Activated CD4-positive, alpha-beta T cell treated with anti-CD3 and anti-CD28 coated beads for 48 hours (primary cell): Measurements from ENCODE around the gene IGSF11.
A peak's percentile ranks its signal among the peaks of the same experiment; 100 is the strongest.
"Not testable (repeated sequence)": the region's sequence is repeated elsewhere in the genome, so short reads cannot be mapped to it uniquely, and the experiment has no call there.

ENCODE experiments used
- DNase-seq: peaks from one replicate; pipeline ENCODE4 v3.0.0-alpha.2; 2020

Gene IGSF11, protein sequence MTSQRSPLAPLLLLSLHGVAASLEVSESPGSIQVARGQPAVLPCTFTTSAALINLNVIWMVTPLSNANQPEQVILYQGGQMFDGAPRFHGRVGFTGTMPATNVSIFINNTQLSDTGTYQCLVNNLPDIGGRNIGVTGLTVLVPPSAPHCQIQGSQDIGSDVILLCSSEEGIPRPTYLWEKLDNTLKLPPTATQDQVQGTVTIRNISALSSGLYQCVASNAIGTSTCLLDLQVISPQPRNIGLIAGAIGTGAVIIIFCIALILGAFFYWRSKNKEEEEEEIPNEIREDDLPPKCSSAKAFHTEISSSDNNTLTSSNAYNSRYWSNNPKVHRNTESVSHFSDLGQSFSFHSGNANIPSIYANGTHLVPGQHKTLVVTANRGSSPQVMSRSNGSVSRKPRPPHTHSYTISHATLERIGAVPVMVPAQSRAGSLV

DNA sequence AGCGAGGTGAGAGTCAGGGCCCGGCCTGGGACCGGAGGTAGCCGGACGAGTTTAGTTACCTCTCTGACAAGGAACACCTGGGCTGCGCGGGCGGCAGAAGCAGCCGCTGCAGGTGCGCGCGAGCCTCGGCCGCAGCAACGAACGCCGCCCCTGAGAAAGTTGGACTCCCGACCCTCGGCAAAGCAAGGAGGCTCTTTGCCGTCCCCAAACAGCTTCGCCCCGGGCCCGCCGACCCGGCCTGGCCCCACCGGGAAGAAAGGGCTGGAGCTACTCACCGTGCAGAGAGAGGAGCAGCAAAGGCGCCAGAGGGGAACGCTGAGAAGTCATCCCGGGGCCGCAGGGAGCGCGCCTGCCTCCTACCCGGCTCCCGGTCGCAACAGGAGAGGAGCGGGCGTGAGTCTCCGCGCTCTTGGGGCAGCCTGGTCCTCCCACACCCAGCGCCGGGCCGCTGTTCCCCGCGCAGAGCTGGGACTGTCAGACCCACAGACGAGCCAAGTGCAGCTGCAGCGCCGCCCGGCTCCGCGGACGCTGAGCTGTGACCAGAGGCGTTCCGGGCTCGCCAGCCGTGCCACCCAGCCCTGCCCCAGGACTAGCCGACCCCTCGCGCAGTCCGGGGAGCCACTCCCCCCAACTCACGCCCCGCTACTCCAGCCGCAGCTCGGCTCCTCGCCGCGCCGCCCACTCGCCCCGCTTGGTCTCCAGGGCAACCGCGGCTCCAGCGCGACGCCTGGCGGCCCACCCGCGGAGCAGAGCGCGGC lies at the start of gene IGSF11:
IGSF11 (minus strand) TSS at position 591 of the 758 bp plus-strand sequence; CDS start at position 327, 264 bp downstream.
- peak; percentile 75 for DNase-seq

DNA sequence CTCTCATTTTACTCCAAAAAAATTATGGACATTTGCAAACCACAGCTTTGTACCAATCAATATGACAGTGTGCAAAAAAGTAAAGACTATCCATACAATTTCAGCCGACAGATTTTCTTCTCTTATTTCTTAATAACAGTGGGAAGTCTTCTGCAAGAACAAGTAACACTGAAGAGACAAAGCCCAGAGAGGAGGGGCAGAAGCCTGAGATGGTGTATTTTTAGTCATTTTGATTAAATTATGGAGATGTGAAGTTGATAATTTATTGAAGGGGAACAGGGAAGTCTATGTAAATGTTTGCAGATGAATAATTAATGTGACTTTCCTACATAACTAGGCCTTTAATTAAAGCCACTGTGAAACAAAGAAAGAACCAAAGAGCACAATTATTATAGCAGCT lies 45.7 kb upstream of the IGSF11 start:
- no peak for DNase-seq

DNA sequence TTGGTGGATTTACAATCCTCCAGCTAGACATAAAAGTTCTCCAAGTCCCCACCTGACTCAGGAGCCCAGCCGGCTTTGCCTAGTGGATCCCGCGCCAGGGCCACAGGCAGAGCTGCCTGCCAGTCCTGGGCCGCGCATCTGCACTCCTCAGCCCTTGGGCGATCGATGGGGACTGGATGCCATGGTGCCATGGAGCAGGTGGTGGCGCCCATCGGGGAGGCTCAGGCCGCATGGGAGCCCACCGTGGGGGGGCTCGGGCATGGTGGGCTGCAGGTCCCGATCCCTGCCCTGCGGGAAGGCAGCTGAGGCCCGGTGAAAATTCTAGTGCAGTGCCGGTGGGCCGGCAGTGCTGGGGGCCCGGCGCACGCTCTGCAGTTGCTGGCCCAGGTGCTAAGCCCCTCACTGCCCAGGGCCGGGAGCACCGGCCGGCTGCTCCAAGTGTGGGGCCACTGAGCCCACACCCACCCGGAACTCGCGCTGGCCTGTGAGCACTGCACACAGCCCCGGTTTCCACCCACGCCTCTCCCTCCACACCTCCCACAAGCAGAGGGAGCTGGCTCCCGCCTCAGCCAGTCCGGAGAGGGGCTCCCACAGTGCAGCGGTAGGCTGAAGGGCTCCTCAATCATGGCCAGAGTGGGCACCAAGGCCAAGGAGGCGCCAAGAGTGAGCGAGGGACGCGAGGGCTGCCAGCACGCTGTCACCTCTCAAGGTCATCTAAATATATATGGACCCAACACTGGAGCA lies 38.8 kb upstream of the IGSF11 start:
- DNase-seq, result no peak

DNA sequence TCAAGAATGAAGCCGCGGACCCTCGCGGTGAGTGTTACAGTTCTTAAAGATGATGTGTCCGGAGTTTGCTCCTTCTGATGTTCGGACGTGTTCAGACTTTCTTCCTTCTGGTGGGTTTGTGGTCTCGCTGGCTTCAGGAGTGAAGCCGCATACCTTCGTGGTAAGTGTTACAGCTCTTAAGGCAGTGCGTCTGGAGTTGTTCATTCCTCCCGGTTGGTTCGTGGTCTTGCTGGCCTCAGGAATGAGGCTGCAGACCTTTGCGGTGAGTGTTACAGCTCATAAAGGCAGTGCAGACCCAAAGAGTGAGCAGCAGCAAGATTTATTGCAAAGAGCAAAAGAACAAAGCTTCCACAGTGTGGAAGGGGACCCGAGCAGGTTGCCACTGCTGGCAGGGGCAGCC lies 37.8 kb upstream of the IGSF11 start:
- not testable (repeated sequence) for DNase-seq

DNA sequence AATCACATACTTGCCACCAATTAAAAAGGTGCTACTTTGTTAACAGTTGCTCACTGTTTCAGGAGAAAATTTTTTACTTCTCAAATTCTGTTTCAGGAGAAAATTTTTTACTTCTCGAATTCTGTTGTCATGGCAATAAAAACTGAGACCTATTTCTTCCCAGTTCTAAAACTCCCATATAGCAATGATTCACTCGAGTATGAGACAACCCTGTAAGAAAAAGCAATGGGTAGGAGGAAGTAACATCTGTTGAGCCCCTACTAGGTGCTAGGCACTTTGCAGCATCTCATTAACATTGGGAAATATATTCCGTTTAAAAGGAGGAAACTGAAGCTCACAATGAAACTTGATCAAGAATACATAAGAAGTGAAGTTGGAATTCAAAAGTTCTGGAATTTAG lies 35.1 kb upstream of the IGSF11 start:
- DNase-seq, result no peak

DNA sequence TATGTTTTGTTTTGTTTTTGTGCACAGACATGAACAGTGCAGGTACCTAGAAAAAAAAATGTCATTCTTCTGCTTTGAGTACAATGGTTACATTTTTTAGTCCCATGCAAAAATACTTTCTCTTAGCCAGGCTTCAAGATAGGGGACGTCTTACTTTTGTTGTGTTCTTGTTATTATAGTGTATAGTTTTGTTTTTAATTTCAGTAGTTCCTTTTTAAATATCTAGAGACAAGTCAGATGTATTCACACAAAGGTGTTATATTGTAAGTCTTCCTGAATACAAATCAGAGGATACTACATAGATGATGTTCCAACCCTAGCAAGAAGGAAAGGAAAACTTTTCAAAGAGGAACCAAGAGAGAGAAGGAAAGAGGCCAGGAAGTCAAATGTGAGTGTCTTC lies 28.8 kb upstream of the IGSF11 start:
- no peak for DNase-seq

DNA sequence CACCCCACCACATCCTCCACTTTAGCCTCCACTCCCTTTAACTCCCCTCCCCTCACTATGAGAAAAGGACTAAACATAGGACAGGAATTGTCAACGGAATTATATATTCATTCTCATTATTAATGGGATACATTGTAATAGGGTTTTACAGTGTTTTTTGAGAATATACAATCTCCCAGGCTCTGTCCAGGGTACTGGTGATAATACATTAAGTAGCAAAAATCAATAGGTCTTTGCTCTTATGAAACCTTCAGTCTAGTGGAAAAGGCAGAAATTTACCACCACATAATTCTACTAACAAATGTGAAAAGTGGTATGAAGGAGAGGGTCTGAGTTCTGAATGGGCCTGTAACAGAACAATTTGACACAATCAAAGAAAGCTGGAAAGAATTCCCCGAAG lies 28.2 kb upstream of the IGSF11 start:
- no peak for DNase-seq

DNA sequence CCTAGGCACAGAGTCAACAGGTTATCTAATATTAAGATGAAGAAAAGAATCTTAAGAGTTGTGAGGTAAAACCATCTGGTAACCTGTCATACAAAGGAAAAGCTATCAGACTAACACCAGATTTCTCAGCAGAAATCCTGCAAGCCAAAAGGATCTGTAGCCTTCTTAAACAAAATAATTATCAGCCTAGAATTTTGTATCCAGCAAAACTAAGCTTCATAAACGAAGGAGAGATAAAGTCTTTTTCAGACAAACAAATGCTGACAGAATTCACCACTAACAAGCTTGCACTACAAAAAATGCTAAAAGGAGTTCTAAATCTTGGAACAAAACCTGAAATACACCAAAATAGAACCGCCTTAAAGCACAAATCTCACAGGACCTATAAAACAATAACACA lies 9.9 kb upstream of the IGSF11 start:
- no peak for DNase-seq

DNA sequence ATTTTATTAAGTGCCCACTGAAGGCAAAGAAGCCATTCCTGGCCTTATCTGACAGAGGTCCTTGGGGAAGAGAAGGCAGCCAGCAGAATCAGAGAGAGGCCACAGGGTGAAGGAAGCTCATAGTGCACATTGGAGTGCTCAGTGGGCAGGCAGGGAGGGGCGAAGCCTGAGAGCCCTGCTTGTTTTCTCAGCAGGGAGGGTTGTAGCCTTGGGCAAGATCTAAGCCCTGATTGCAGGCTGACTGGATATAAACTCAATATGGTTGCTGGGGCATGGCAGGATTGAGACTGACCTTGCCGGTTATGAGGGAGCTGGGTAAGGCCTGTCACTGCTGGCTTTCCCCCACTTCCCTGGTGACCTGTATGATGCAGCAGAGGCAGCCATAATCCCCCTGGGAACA lies 7.5 kb upstream of the IGSF11 start:
- DNase-seq, result no peak

DNA sequence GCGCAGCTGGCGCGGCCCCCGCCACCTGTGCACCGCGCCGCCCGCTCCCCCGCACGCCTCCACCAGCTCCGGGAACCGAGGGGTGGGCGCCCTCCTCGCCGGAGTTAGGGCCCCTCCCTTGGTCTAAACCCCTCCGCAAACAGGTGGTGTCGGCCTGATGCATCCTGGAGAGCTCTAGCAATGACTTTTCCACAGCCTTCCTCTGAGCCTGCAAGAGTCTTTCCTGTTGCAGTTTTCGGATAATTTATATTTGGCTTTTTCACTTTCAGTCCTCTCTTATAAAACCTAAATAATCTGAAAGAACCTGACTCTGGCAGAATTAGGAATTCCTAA lies 334 bp upstream of the IGSF11 start:
- no peak for DNase-seq

DNA sequence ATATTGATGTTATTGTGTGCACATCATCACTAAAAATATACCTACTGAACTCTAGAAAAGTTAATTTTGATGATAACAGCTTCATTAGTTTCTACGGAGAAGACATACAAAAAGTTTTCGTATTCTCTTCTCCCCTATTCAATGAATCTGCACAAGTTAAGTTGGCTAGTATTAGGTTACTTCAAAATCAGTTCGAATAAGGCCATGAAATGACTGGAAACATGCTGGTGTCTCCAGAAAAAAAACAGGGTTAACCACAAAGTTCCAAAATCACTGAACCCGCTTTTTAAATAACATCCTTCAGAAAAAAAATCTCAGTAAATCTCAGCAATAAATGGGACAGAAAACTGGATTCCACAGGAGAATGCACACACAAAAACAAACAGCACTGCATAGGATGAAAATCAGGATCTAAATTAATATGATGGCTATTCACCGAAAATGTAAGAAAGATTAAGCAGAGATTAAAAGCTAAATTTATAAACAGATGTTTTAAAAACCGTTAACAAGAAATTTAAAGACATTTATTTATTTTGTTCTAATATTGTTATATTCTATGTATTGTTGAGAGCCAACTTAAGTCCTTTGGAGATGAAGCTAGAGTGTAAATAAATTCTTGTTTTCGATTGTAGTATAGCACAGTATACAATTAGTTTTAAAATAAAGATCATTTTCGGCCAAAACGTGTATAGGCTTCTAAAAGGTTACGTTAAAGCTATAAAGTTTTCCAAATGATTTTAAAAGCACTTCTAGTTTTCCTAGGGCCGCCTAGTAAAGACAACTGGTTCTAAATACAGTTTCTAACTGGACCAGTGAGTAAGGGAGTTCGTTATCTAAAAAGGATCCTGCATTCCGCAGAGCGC lies 1.0 kb downstream of the IGSF11 start:
- no peak for DNase-seq

DNA sequence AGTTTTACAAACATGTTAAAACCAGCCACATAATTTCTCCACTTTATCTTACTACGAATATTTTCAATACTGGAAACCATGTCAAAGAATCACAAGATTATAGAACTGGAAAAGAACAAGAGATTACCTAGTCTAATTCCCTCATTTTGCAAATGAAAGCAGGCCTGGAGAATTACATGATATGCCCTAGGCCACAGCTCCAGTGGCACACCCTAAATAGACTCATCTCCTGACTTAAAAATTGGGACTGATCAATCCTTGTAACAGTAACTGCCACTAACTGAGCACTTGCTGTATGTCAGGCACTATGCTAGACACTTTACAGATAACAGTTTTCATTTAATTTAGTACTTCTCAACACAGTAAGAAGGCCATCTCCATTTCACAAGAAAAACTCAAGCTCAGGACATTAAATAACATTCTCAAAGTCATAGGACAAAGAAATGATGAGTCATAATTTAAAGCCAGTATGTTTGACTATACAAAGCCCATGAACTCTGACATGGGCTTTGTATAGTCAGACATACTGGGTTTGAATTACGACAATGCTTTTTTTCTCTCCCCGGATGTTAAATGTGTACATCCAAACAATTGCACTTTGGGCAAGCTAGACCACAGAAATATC lies 9.4 kb downstream of the IGSF11 start:
- DNase-seq, result no peak

DNA sequence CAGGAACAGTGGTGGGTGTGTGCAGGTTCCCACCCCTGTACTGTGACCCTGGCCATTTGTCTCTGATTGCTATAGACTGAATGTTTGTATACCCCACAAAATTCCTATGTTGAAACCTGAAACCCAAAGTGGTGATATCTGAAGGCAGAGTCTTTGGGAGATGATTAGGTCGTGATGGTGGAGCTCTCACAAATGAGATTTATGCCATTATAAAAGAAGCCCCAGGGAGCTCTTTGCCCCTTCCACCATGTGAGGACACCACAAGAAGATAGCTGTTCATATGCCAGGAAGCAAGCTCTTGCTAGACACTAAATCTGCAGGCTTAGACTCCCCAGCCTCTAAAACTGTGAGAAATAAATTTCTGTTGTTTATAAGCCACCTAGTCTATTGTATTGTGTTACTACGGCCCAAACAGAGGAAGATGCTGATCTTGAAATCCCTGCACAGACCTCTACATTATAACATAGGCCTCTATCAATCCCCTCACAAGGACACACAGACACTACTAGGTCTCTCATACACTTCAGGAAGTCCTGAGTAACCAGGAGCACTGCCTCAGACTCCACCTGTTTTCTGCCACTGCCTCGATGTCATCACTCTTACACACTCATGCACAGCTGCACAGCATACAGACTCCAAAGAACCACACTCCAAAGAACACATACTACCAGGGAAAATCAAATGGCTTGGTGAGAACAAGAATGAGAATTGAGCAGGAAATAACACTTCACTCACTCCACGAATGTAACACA lies 14.7 kb downstream of the IGSF11 start:
- no peak for DNase-seq

DNA sequence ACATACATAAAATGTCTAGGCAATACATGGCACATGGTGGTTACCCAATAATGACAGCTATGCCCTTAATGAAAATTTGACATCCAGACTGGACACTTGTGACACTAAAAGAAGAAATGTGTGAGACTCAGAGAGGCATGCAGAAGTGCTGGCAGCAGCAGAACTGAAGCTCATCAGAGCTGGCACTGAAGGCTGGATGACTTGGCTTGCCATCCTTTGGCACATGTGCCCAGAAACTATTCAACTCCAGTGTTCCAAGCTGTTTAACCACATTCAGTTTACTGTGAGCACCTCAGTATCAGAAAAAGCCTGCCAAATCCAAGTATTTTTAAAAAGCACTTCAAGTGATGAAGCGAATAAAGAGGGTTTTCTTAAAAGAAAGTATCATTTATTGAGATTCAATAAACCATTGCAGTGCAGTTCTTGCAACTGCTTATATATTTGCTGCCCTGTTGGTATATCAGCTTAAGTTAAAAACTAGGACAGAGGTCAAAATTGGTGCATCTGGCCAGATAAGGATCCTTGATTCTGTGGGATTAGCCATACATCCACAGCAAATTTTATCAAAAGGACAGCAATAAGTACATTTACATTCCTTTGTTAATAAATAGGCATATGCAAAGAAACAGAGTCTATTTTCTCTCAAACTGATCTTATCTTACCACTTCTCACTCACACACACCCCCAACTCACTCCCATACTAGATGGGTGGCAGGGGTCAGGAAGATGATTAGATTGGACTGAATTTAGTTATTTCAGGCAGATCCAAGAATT lies 15.8 kb downstream of the IGSF11 start:
- no peak for DNase-seq

DNA sequence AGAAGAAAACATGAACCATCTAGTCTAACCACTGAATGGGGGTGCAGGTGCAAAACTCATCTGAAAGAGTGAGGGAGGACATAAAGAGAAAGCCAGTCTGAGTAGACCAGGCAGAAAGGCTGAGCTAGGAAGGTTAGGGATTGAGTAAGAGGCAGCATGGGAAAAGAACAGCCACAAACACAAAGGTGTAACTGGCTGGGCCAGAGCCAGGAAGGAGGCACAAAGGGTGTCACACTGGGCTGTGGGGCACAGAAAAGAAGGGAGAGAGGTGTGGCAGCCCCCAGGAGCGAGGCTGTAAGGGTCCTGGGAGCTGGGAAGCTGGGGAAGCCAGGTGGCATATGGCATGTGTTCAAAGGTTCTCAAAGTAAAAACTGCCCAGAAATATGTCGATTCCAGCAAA lies 18.7 kb downstream of the IGSF11 start:
- DNase-seq, result no peak

DNA sequence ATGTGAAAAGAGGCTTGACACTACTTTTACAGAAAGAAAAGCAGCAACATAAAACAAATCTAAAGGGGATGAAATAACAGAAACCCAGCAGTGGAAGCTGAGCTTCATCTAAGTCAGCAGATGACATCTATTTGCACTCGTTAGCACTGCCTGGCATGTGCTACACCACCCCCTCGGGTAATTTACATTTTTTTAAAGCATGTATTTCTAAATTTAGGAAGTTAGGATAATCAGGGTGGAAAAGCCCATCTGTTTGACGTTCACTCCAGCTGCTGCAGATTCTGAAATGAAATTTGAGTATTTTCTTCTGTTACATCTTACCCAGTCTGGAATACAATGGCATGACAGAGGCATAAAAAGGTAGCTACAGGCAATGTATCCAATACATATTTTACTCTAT lies 20.7 kb downstream of the IGSF11 start:
- DNase-seq, result no peak

DNA sequence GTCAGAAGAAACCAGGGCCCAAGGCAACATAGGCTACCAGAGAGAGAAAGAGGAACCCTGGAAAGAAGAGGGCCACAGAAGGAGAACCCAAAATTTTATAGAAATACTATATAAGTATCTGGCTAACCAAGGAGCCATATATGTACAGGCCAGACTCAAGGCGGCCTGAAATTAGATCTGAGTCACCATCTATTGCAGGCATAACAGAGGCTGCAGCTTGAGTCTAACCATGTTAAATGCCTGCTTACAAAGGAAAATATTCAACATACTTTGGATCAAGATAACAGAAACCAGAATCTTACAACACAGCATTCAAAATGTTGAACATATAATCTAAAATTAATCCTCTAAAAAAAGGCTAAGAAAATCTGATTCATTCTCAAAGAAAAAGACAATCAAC lies 23.1 kb downstream of the IGSF11 start:
- DNase-seq, result no peak

DNA sequence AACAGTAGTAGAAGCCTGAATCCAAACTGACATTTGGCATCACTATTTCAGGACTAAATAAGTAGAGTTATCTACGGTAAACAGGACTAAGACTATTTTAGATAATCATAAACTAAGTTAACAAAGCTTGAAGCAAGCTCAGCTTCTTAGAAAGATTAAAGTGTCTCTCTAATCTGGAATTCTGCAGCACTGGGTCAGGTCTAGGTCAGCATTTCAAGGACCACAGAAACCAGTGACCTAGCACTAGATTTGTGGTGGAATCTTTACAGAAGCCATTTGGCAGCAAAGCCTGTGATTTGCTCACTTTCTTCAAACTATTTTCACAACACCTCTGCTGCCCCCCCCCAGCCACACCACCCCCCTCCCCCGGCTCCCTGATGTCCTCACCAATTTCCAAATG lies 37.5 kb downstream of the IGSF11 start:
- no peak for DNase-seq

DNA sequence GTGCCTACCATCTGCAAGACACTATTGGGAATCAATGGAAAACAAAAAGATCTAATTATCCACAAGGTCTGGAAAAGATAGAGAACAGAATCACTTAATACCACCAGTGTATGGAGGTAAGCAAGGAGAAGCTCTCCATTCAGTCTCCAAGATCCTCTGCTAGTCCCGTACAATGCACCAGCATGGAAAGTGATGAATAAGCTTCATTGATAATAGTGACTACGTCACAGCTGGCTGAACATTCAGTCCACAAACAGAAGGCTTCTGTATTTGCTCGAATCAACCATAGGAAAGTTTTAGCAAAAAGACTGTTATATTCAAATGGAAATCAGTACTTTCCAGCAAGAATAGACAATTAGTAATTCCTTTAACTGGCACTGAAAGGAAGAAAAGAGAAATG lies 42.9 kb downstream of the IGSF11 start:
- no peak for DNase-seq

DNA sequence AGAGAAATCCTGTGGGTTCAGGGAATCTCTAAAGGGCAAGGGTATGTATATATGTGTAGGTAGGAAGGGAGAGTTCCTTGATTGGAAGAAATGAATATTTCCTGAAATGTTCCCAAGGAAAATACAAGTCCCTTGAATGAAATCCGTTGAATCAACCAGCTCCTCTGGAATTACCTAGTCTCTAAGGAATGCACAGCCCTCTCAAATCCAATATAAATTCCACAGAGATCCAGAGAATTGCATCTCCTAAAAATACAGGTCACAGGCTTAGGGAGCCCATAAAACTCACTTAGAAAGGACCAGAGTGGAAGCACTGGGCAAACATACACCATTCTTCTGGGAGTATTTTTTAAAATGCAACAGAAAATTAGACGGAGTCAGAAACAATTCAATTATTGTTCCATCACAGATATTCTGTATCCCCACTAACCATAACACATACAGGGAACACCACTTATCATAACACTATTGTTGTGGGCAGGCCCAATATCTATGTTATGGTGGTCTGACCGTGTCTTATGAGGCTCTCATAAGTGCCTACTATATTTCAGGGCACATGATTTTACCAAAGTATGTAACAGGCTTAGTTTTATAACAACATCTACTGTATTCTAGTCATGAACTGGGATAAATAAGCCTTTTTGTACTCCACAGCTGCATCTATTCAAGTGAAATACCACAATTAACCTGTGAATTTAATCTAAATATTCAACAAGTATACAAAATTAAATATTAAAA lies 43.7 kb downstream of the IGSF11 start:
- DNase-seq, result no peak
